Ovary (tissue), 3 donors: Measurements from ENCODE around the gene WWOX.

Experiments
- EP300 ChIP-seq: sonication (generic); formaldehyde crosslinking; IDR thresholded peaks from one replicate; pipeline ENCODE4 v1.6.1; 2017; ENCODE audit warnings: antibody characterized with exemption
- POLR2A ChIP-seq: fragments of 450-650 bp; IDR thresholded peaks from one replicate; pipeline ENCODE4 v1.6.1; 2017; ENCODE audit warnings: antibody characterized with exemption, mild to moderate bottlenecking, moderate library complexity
- TF ChIP-seq, protein P1 (sequence below), 3 donors: fragments of 450-650 bp in 2 of 3; fragments of 200-600 bp in 1 of 3; IDR thresholded peaks; one replicate each; pipeline versions ENCODE4 v1.5.1 to v1.8.0; 2016 to 2022; ENCODE audit warnings: antibody characterized with exemption in 3 of 3, mild to moderate bottlenecking in 1 of 3
- donor health status: DM: no; HTN: no; CAD: no.

DNA sequence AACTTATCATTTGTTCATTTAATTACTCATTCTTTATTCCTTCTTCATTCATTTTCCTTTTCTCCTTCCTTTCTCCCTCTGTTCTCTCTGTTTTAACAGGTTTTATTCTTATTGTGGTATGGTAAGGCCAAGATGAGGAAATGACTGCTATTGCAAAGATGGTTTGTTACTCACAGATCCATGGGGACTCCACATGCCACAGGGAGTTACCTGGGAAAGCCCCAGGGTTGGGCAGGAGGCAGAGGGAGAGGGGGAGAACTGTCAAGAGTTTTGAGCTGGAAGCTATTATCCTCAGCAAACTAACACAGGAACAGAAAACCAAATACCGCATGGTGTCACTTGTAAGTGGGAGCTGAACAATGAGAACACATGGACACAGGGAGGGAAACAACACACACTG is 453.3 kb downstream of the WWOX start:
- TF ChIP-seq, protein P1, sequence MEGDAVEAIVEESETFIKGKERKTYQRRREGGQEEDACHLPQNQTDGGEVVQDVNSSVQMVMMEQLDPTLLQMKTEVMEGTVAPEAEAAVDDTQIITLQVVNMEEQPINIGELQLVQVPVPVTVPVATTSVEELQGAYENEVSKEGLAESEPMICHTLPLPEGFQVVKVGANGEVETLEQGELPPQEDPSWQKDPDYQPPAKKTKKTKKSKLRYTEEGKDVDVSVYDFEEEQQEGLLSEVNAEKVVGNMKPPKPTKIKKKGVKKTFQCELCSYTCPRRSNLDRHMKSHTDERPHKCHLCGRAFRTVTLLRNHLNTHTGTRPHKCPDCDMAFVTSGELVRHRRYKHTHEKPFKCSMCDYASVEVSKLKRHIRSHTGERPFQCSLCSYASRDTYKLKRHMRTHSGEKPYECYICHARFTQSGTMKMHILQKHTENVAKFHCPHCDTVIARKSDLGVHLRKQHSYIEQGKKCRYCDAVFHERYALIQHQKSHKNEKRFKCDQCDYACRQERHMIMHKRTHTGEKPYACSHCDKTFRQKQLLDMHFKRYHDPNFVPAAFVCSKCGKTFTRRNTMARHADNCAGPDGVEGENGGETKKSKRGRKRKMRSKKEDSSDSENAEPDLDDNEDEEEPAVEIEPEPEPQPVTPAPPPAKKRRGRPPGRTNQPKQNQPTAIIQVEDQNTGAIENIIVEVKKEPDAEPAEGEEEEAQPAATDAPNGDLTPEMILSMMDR (IDR thresholded peaks at IDR 0.05), result no peak
- no peak for TF ChIP-seq EP300
- TF ChIP-seq POLR2A, result no peak
